ENCODE data around the gene UTS2B. TPM values are rescaled to one million over a fixed set of nuclear protein-coding genes. Genes with fewer than 3 reads are reported as not detected.
A peak's percentile ranks its signal among the peaks of the same experiment; 100 is the strongest.

Gene UTS2B
- total and polyA plus RNA-seq, 4 donors = 1.5 to 18.5 (median 7.3) TPM

GRCh38 chr3:191238321-191238817 is 92.0 kb downstream of the UTS2B start:
- H3K27me3 ChIP-seq (ENCODE audit: control insufficient read depth, insufficient read depth, low read length) = no peaks in the 10 kb centered on the region
- WGBS (ENCODE audit: insufficient coverage) = no CpG with 5 or more reads among the region's 4 CpGs
- no peaks in the 10 kb centered on the region for H3K9me3 ChIP-seq (ENCODE audit: control insufficient read depth, insufficient read depth, low read length)
- H3K27ac ChIP-seq (ENCODE audit: low read depth, low read length) = no peak overlapping the region
- no peak overlapping the region for H3K4me3 ChIP-seq (ENCODE audit: low read depth, low read length)
- H3K36me3 ChIP-seq (ENCODE audit: control insufficient read depth, insufficient read depth, low read length) = no peaks in the 10 kb centered on the region
- no peak for DNase-seq (ENCODE audit: low read depth in 4 of 6, low spot score in 6 of 6)
- no peaks in the 10 kb centered on the region for H3K4me1 ChIP-seq (ENCODE audit: control insufficient read depth, insufficient read depth, low read length)

GRCh38 chr3:191237047-191237882 is 93.1 kb downstream of the UTS2B start:
- Histone ChIP-seq H3K4me1 (ENCODE audit: control insufficient read depth, insufficient read depth, low read length) (no peaks in the 10 kb centered on the region), H3K9me3 (ENCODE audit: control insufficient read depth, insufficient read depth, low read length) (no peaks in the 10 kb centered on the region), H3K36me3 (ENCODE audit: control insufficient read depth, insufficient read depth, low read length) (no peaks in the 10 kb centered on the region), H3K27me3 (ENCODE audit: control insufficient read depth, insufficient read depth, low read length) (no peaks in the 10 kb centered on the region), H3K27ac (ENCODE audit: low read depth, low read length) (no peak overlapping the region), H3K4me3 (ENCODE audit: low read depth, low read length) (no peak overlapping the region)
- DNase-seq (ENCODE audit: low read depth in 4 of 6, low spot score in 6 of 6) = no peak
- 60% methylated on average over 2 of the region's 5 CpGs for WGBS (ENCODE audit: insufficient coverage)

- H3K9me3 ChIP-seq (ENCODE audit: control insufficient read depth, insufficient read depth, low read length) = no peaks in the 10 kb centered on the region
- WGBS (ENCODE audit: insufficient coverage) = 80% methylated on average over 1 of the region's 3 CpGs
- no peaks in the 10 kb centered on the region for H3K36me3 ChIP-seq (ENCODE audit: control insufficient read depth, insufficient read depth, low read length)
- H3K27me3 ChIP-seq (ENCODE audit: control insufficient read depth, insufficient read depth, low read length) = no peaks in the 10 kb centered on the region
- no peak overlapping the region for H3K4me3 ChIP-seq (ENCODE audit: low read depth, low read length)
- no peaks in the 10 kb centered on the region for H3K4me1 ChIP-seq (ENCODE audit: control insufficient read depth, insufficient read depth, low read length)
- no peak for DNase-seq (ENCODE audit: low read depth in 4 of 6, low spot score in 6 of 6)
- H3K27ac ChIP-seq (ENCODE audit: low read depth, low read length) = no peak overlapping the region
Observed at GRCh38 chr3:191236646-191237045, 93.7 kb downstream of the UTS2B start.

- 94% methylated on average over 2 of the region's 4 CpGs for WGBS (ENCODE audit: insufficient coverage)
- no peak for DNase-seq (ENCODE audit: low read depth in 4 of 6, low spot score in 6 of 6)
- Histone ChIP-seq H3K4me3 (ENCODE audit: low read depth, low read length) (no peak overlapping the region), H3K27me3 (ENCODE audit: control insufficient read depth, insufficient read depth, low read length) (no peaks in the 10 kb centered on the region), H3K4me1 (ENCODE audit: control insufficient read depth, insufficient read depth, low read length) (no peaks in the 10 kb centered on the region), H3K27ac (ENCODE audit: low read depth, low read length) (no peak overlapping the region), H3K36me3 (ENCODE audit: control insufficient read depth, insufficient read depth, low read length) (no peaks in the 10 kb centered on the region), H3K9me3 (ENCODE audit: control insufficient read depth, insufficient read depth, low read length) (no peaks in the 10 kb centered on the region)
Observed at GRCh38 chr3:191235331-191236314, 94.7 kb downstream of the UTS2B start.

- H3K27ac ChIP-seq (ENCODE audit: low read depth, low read length) = no peak overlapping the region
- no peaks in the 10 kb centered on the region for H3K9me3 ChIP-seq (ENCODE audit: control insufficient read depth, insufficient read depth, low read length)
- no peak for DNase-seq (ENCODE audit: low read depth in 4 of 6, low spot score in 6 of 6)
- no peaks in the 10 kb centered on the region for H3K36me3 ChIP-seq (ENCODE audit: control insufficient read depth, insufficient read depth, low read length)
- no peaks in the 10 kb centered on the region for H3K4me1 ChIP-seq (ENCODE audit: control insufficient read depth, insufficient read depth, low read length)
- 100% methylated on average over 4 of the region's 9 CpGs for WGBS (ENCODE audit: insufficient coverage)
- no peak overlapping the region for H3K4me3 ChIP-seq (ENCODE audit: low read depth, low read length)
- no peaks in the 10 kb centered on the region for H3K27me3 ChIP-seq (ENCODE audit: control insufficient read depth, insufficient read depth, low read length)
Observed at GRCh38 chr3:191234216-191234615, 96.1 kb downstream of the UTS2B start.

- Histone ChIP-seq H3K4me3 (ENCODE audit: low read depth, low read length) (no peak overlapping the region), H3K27ac (ENCODE audit: low read depth, low read length) (no peak overlapping the region), H3K27me3 (ENCODE audit: control insufficient read depth, insufficient read depth, low read length) (no peaks in the 10 kb centered on the region), H3K4me1 (ENCODE audit: control insufficient read depth, insufficient read depth, low read length) (no peaks in the 10 kb centered on the region), H3K9me3 (ENCODE audit: control insufficient read depth, insufficient read depth, low read length) (no peaks in the 10 kb centered on the region), H3K36me3 (ENCODE audit: control insufficient read depth, insufficient read depth, low read length) (no peaks in the 10 kb centered on the region)
- WGBS (ENCODE audit: insufficient coverage) = 87% methylated on average over 3 of the region's 5 CpGs
- DNase-seq (ENCODE audit: low read depth in 4 of 6, low spot score in 6 of 6) = peak in 1 of 6 donors; percentile 50
Observed at GRCh38 chr3:191227541-191227940, 102.8 kb downstream of the UTS2B start.

GRCh38 chr3:191221638-191222037 is 108.7 kb downstream of the UTS2B start:
- Histone ChIP-seq H3K4me3 (ENCODE audit: low read depth, low read length) (no peak overlapping the region), H3K4me1 (ENCODE audit: control insufficient read depth, insufficient read depth, low read length) (no peaks in the 10 kb centered on the region), H3K27ac (ENCODE audit: low read depth, low read length) (no peak overlapping the region), H3K27me3 (ENCODE audit: control insufficient read depth, insufficient read depth, low read length) (no peaks in the 10 kb centered on the region), H3K36me3 (ENCODE audit: control insufficient read depth, insufficient read depth, low read length) (no peaks in the 10 kb centered on the region), H3K9me3 (ENCODE audit: control insufficient read depth, insufficient read depth, low read length) (no peaks in the 10 kb centered on the region)
- 100% methylated on average over 1 of the region's 1 CpG for WGBS (ENCODE audit: insufficient coverage)
- DNase-seq (ENCODE audit: low read depth in 4 of 6, low spot score in 6 of 6) = no peak

GRCh38 chr3:191220908-191221307 is 109.4 kb downstream of the UTS2B start:
- Histone ChIP-seq H3K4me3 (ENCODE audit: low read depth, low read length) (no peak overlapping the region), H3K9me3 (ENCODE audit: control insufficient read depth, insufficient read depth, low read length) (no peaks in the 10 kb centered on the region), H3K27ac (ENCODE audit: low read depth, low read length) (no peak overlapping the region), H3K27me3 (ENCODE audit: control insufficient read depth, insufficient read depth, low read length) (no peaks in the 10 kb centered on the region), H3K36me3 (ENCODE audit: control insufficient read depth, insufficient read depth, low read length) (no peaks in the 10 kb centered on the region), H3K4me1 (ENCODE audit: control insufficient read depth, insufficient read depth, low read length) (no peaks in the 10 kb centered on the region)
- no peak for DNase-seq (ENCODE audit: low read depth in 4 of 6, low spot score in 6 of 6)
- 93% methylated on average over 4 of the region's 5 CpGs for WGBS (ENCODE audit: insufficient coverage)

GRCh38 chr3:191217301-191217700 is 113.0 kb downstream of the UTS2B start:
- Histone ChIP-seq H3K27ac (ENCODE audit: low read depth, low read length) (no peak overlapping the region), H3K36me3 (ENCODE audit: control insufficient read depth, insufficient read depth, low read length) (no peaks in the 10 kb centered on the region), H3K9me3 (ENCODE audit: control insufficient read depth, insufficient read depth, low read length) (no peaks in the 10 kb centered on the region), H3K4me3 (ENCODE audit: low read depth, low read length) (no peak overlapping the region), H3K4me1 (ENCODE audit: control insufficient read depth, insufficient read depth, low read length) (no peaks in the 10 kb centered on the region), H3K27me3 (ENCODE audit: control insufficient read depth, insufficient read depth, low read length) (no peaks in the 10 kb centered on the region)
- DNase-seq (ENCODE audit: low read depth in 4 of 6, low spot score in 6 of 6) = no peak
- no CpG with 5 or more reads among the region's 1 CpG for WGBS (ENCODE audit: insufficient coverage)

All from spinal cord (tissue), 10 donors.